Lower leg skin (tissue), 4 donors: ENCODE measurements around the gene LMNA. TPM values are rescaled to one million over a fixed set of nuclear protein-coding genes. Genes with fewer than 3 reads are reported as not detected.

ENCODE experiments used
- DNase-seq, 2 donors: peaks; one replicate each; pipeline ENCODE4 v3.0.0-alpha.2; 2019; ENCODE audit warnings: low spot score in 2 of 2
- H3K4me3 ChIP-seq: fragments of 200-600 bp; sonication (generic); 2 replicates; pipeline ENCODE4 v1.5.1; 2017; ENCODE audit warnings: mild to moderate bottlenecking, low read depth; ENCODE audit not compliant: poor library complexity, severe bottlenecking
- CTCF ChIP-seq, 3 donors: fragments of 450-650 bp; IDR thresholded peaks; one replicate each; pipeline ENCODE4 v1.5.1; 2016; ENCODE audit warnings: antibody characterized with exemption in 3 of 3, mild to moderate bottlenecking in 3 of 3, moderate library complexity in 2 of 3
- POLR2A ChIP-seq, 2 donors: fragments of 450-650 bp; IDR thresholded peaks; one replicate each; pipeline ENCODE4 v1.6.1; 2016 to 2017; ENCODE audit warnings: antibody characterized with exemption in 2 of 2, mild to moderate bottlenecking in 1 of 2, moderate library complexity in 1 of 2
- WGBS, 2 donors: methylation state at CpG; one replicate each; pipeline ENCODE4 v1.1.5; 2018; 5-methylcytosine and 5-hydroxymethylcytosine counted together
- intact Hi-C: fragments of 100-400 bp; cut with DNase I; formaldehyde crosslinking; loops from one replicate; pipeline ENCODE4 v1.15.0; 2023; ENCODE audit warnings: low total_unique reads
- total RNA-seq, 4 donors: library from RNA; depleted of rRNA; stranded (reverse); fragments of >200 nt; gene quantifications; one replicate each; pipeline ENCODE4 v1.1.0, GENCODE V29; 2016

LMNA gene
- total RNA-seq, 4 donors from 2014 or later: 530 to 611 (median 555) TPM

GRCh38 chr1:156089704-156090103 lies 24.8 kb upstream of the LMNA start:
- no peak overlapping the region for H3K4me3 ChIP-seq
- intact Hi-C loops: loop anchor here (5.0 kb wide), 1 partner anchor 133 kb away; no protein-coding TSS in a partner anchor
- WGBS, 2 donors: 63 to 71% methylated on average over 6 of the region's 6 CpGs
- DNase-seq: no peak
- no peak for TF ChIP-seq POLR2A (IDR thresholded peaks at IDR 0.05)
- no peak for TF ChIP-seq CTCF (IDR thresholded peaks at IDR 0.05)

- no peak for DNase-seq
- WGBS, 2 donors: 35 to 40% methylated on average over 5 of the region's 5 CpGs
- TF ChIP-seq CTCF (IDR thresholded peaks at IDR 0.05) (no peak), POLR2A (IDR thresholded peaks at IDR 0.05) (no peak)
- H3K4me3 ChIP-seq: no peak overlapping the region
- intact Hi-C loops: loop anchor here (5.0 kb wide), 1 partner anchor 132 kb away; no protein-coding TSS in a partner anchor
These were observed 24.2 kb upstream of the LMNA start for GRCh38 chr1:156090138-156090839.

GRCh38 chr1:156090840-156091188 lies 23.7 kb upstream of the LMNA start:
- peak; percentile 71 to 97 for DNase-seq
- 24 to 37% methylated on average over 12 to 14 of the region's 14 CpGs for WGBS, 2 donors

GRCh38 chr1:156091610-156092009 lies 22.9 kb upstream of the LMNA start:
- intact Hi-C loops: loop anchor here (5.0 kb wide), 1 partner anchor 131 kb away; no protein-coding TSS in a partner anchor
- no peak for DNase-seq
- TF ChIP-seq POLR2A (IDR thresholded peaks at IDR 0.05) (no peak), CTCF (IDR thresholded peaks at IDR 0.05) (no peak)
- H3K4me3 ChIP-seq: no peak overlapping the region
- WGBS, 2 donors: 68 to 70% methylated on average over 2 of the region's 2 CpGs

More at GRCh38 chr1:156090840-156091188, 23.7 kb upstream of the LMNA start:
- no peak overlapping the region for H3K4me3 ChIP-seq
- intact Hi-C loops: loop anchor here (5.0 kb wide), 1 partner anchor 131 kb away; no protein-coding TSS in a partner anchor
- TF ChIP-seq POLR2A (IDR thresholded peaks at IDR 0.05) (no peak), CTCF (IDR thresholded peaks at IDR 0.05) (peak in 1 of 3 donors; percentile 59)

- intact Hi-C loops: loop anchor here (2.0 kb wide), 1 partner anchor 37 kb away; no protein-coding TSS in a partner anchor
These were observed 18.5 kb upstream of the LMNA start for GRCh38 chr1:156095906-156096508.

More at GRCh38 chr1:156095906-156096508, 18.5 kb upstream of the LMNA start:
- 41 to 59% methylated on average over 3 of the region's 3 CpGs for WGBS, 2 donors
- no peak for TF ChIP-seq POLR2A (IDR thresholded peaks at IDR 0.05)
- TF ChIP-seq CTCF (IDR thresholded peaks at IDR 0.05): no peak
- no peak for DNase-seq
- H3K4me3 ChIP-seq: no peak overlapping the region
